GM18861 (cell line): ENCODE results near the gene SUSD1.
A peak's percentile ranks its signal among the peaks of the same experiment; 100 is the strongest.

Experiments used
- ATAC-seq: cut with Tn5 transposase; IDR thresholded peaks from one replicate; pipeline ENCODE4 v1.9.1; 2021; ENCODE audit not compliant: unreplicated experiment

The SUSD1 gene

DNA sequence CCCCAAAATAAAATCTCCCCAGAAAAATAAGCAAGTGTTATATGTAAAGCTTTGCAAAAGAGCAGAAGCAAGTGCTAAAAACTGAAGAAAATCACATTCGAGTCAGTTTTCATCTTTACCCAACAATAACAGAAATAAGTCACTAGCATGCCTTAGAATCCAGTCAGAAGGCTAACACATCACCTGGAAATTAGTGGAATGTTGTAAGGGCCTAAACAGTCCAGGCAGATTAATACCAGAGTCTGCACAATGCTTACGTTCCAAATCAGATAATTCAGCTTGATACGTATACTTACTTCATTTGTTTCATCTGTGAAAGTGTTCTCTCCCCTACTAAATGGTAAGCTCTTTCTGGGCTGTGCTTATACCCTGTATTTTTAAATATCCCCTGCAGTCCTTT is 42.7 kb downstream of the SUSD1 start:
- no peak for ATAC-seq

DNA sequence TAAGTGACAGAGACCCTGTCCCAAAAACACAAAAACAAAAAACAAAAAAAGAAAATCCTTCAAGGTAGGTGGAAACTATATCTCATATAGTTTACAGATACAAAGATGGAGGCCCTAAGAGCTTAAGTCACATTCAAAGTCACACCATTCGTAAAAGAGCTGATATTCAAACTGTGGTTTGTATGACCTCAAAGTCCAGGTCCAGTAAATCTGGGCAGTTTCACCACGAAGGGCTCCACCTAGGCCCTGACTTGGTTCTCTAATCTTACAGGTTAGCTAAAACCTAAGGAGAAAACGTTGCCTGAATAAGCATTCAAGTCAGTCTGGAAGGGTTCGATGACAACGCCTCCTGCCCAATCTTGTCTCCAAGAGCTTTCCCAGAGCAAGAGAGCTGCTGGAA is 44.1 kb downstream of the SUSD1 start:
- no peak for ATAC-seq

DNA sequence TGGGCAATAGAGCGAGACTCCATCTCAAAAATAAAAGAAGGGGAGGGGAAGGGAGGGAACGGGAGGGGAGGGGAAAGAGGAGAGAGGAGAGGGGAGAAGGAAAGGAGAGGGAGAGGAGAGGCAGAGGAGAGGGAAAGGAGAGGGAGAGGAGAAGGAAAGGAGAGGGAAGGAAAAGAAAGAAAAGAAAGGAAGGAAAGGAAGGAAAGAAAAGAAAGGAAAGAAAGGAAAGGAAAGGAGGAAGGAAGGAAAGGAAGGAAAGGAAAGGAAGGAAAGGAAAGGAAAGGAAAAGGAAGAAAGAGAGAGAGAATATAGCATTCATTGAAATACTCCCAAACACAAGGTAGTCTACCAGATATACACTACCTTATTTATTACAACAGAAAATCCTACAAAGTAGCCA is 44.8 kb downstream of the SUSD1 start:
- no peak for ATAC-seq

DNA sequence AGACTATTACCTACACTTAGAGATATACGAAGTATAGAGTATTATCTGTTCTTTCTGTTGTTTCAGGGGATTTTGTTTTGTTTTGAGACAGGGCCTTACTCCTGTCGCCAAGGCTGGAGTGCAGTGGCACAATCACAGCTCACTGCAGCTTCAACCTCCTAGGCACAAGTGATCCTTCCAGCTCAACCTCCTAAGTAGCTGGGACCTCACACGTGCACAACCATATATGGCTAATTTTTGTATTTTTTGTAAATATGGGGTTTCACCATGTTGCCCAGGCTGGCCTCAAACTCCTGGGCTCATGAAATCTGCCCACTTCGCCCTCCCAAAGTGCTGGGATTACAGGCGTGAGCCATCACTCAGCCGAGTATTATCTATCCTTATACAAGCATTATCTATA is 45.9 kb downstream of the SUSD1 start:
- ATAC-seq: no peak

DNA sequence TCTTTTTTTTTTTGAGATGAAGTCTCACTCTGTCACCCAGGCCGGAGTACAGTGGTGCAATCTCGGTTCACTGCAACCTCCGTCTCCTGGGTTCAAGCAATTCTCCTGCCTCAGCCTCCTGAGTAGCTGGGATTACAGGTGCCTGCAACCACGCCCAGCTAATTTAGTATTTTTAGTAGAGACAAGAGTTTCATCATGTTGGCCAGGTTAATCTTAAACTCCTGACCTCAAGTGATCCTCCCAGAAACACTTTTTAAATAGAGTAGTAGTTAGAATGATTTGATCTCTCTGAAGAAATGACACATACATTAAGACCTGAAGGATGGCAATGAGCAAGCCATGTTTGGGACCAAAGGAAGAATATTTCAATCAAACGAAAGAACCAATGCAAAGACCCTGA is 46.7 kb downstream of the SUSD1 start:
- ATAC-seq: peak; percentile 56

DNA sequence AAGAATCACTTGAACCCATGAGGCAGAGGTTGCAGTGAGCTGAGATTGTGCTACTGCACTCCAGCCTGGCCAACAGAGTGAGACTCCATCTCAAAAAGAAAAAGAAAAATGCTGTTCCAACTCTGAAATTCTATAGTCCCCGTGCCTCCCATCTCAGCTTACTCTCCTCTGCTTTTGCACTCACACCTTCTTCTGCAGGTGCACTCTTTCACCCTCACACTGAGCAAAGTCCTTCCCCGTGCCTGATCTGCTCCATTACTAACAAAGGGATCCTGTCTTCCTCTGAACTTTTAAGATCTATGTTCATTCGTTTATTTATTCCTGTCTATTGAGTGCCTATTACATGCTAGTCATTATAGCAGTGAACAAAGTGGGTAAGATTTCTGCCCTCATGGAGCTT is 47.8 kb downstream of the SUSD1 start:
- ATAC-seq: no peak

DNA sequence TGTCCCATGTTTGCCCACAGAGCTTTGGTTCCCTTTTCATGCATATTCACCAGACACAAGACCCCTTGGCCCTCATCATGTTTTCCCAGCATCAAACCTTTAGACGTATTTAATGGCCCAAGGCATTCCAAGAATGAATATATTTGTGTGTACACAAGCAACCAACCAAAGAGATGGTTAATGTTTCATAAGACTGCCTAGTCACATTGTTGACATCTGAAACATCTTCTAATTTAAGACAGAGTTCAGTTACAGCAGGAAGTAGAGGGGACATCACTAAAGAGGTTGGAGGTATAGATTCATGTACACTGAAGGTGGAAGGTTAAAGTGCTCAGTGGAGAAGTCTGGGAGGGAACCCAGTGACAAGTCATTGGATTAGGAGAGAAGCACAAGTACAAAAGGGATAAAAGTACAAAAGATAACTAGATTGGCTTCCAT is 49.1 kb downstream of the SUSD1 start:
- peak; percentile 64 for ATAC-seq

DNA sequence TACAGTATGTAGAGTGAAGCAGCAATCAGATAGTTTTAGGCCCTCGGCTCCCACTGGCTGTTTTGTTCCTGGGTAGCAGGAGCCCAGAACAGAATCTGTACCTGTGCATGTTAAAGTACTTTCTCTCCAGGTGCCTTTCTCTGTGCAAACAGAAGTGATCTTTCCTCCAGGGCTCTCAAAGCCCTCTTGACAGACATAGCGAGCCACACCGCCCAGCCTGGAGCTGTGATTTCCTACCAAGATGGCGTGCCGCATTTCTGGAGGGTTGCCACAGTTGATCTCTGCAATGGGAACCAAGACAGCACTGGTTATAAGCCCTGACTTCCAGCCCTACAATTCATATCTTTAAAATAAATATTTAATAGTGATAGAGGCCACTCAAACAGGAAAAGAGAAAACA is 50.9 kb downstream of the SUSD1 start:
- ATAC-seq: no peak

DNA sequence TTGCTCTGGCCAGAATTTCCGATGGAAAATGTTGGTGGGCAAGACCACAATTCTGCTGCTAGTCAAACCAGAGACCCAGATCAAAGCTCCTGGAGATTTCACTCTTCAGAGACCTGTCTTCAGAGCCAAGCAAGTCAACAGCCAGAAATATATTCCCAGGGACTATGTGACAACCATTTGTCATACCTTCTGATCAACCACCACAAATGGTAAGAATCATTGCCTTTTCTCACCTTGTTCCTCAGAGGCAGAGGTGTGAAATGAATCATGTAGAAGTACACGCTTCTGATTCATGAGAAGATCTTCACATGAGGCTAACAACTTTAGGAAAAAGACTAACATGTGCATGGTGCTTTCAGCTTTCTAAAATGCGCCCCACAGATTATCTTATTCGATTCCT is 53.5 kb downstream of the SUSD1 start:
- no peak for ATAC-seq

DNA sequence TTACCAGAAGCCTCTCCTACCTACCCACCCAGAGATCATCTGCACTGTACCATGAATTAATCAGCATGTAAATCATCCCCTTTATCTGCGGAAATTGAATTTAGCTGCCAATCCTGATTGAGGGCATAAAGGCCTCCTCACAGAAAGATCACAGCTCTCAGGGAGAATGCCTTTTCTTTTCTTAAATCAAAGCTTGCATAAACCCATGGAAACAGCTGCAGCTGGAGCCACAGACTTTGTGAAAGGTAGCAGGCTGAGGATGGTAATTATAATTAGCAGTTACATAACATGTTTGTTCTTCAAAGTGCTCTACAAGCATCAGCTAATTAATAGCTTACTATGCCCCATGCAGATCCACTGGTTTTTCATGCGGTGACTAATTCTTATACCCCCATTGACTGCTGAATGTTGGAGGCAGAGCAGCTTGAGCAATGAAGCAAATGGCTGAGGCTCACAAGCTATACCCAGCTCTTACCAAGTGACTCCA is 54.6 kb downstream of the SUSD1 start:
- no peak for ATAC-seq

DNA sequence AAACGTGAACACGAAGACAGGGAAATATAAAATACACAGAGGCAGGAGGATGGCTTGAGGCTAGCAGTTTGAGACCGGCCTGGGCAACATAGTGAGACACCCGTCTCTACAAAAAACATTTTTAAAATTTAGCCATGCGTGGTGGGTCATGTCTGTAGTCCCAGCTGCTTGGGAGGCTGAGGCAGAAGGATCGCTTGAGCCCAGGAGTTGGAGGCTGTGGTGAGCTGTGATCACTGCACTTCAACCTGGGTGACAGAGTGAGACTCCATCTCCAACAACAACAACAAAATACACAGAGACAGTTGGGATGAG is 55.1 kb downstream of the SUSD1 start:
- ATAC-seq: no peak

DNA sequence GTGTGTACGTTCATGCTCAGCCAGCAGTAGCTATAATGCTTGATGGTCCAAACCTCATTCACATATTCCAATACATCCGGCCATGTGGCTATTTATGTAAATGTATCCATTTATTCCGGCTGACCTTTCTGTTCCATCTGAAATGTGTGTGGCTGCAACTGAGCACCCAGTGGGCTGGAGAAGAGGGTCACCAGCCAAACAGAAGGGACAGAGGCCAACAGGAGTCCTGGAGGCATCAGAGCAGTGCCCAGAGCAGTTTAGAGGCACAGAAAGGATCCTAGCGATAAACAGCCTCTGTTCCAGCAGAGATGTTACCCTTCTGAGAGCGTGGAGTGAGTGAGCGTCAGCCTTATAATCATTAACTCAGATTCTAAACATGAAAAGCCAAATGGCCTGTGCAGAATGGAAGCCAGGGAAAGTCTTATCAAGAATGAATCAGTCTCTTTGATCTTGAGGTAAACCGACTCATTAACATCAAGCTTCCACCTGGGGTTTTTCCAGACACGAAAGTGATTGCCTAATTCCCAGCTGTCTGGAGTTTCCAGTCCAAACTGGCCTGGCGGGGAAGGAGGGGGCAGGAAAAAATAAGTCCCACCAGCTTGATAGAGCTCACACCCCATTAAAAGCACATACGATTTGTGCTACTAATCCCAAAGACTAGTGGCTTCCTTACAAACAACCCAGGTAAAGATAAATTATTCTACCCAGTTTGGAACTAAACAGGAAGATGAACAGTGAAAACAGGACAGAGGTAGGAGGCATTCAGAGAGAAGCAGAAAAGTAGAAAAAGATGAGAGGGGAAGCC is 55.7 kb downstream of the SUSD1 start:
- no peak for ATAC-seq

DNA sequence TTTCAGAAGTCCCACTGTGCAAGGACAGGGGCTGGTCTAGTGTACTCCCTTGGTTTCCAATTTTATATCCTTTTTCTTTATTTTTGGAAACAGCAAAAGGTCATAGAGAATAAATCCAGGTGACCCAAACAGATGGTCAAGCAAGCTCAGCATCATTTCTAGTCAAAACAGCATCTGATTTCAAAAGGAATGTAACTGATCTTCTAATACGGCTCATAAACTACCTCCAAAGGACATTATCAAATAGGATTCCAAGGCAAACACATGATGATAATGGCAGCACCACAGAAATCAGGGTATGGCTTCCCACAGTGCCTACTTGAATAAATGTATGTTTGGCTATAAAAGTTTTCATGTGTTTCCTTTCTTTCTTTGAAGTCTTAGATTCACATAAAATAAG is 57.1 kb downstream of the SUSD1 start:
- ATAC-seq: no peak

DNA sequence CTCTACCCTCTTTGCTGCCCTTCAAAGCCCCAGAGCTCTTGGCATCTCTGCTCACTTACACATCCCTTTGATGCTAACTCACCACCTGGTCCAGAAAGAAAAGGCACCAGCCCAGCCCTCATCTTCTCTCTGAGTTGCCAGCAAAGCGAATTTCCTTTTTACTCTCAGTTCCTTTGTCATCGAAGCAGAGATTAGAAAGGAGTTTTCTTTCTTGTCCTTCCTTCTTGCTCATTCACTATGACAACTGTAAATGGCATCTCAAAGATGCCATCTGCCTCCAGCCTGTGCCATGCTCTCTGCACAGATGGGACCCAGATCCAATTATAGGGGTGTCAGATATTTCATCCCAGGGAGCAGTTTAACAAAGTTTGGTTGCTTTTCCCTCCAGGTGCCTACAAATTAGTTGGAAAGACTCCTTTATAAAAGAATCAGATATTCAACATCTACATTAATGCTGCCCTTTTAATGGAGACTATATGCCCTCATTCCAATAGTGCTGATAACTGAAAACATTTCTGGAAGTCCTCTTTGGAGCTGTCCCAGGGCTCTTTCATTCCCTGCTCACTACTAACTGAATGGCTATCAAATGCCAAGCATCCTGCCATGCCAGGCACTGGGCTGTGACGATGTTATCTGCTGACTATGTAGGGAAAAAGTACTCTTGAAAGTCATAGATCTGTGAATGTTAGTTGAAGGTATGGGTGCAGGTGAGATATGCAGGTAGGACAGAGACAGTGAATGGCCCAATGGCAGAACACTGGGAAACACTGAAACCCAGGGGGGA is 58.9 kb downstream of the SUSD1 start:
- no peak for ATAC-seq

DNA sequence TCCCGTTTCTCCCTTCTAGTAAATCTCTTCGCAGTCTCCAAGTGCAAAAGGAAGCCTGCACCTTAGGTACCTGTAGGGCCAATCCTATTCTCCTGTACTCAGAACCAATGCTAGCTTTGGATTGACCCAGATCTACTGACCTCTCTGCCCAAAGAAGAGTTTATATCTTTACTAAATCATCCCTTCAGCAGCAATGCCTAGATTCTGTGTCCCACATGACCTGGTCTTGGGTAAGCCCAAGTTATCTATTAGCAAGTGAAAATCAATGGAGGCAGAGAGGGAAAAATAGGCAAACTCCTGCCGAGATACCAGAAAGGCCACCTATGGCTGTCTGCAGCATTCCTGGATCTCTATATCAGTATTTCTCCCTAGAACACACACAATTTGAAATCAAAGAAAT is 60.0 kb downstream of the SUSD1 start:
- ATAC-seq: no peak

DNA sequence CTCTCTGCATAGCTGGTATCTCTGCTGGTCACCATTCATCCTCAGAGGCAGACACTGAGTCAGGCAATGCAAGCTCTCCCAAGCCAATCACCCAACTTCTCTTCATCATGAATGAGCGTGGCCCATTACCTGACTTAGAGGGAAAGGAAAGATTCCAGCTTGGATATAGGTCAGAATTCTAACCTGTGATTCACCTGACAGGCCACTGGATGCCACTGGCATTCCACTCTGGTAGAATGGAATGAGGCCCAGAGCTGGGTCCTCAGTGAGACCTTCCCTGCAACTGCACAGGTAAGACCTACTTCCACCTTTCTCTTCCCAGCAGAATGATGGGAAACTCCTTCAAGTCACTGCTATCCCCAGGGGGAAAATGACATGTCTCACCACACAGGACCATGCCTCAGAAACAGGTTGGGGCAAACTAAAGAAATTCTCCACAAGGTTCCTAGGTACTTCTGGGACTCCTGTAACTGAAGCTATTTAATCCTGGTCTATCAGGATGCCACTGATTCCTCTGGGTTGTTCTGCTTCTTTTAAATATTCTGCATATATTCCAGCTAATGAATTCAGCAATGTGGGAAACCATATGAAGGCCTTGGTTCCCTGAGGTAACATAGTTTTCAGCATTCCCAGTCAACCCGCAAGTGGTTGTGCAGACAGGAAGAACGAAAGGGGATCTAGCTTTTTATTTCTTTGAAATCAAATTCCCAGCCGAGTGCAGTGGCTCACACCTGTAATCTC is 62.0 kb downstream of the SUSD1 start:
- ATAC-seq: no peak

DNA sequence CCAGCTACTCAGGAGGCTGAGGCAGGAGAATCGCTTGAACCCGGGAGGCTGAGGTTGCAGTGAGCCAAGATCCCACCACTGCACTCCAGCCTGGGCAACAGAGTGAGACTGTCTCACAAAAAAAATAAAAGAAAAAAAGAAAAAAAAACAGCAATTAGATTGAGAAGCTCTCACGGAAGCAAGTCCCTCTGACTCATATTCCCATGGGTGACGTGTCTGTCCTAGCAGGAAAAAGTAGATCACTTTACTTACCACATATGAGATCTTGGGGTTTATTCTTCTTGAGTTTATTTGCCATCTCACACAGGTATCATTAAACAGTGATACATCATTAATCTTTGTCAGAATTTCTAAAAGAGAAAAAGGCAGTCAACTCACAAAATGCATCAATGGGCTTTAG is 62.6 kb downstream of the SUSD1 start:
- ATAC-seq: no peak

DNA sequence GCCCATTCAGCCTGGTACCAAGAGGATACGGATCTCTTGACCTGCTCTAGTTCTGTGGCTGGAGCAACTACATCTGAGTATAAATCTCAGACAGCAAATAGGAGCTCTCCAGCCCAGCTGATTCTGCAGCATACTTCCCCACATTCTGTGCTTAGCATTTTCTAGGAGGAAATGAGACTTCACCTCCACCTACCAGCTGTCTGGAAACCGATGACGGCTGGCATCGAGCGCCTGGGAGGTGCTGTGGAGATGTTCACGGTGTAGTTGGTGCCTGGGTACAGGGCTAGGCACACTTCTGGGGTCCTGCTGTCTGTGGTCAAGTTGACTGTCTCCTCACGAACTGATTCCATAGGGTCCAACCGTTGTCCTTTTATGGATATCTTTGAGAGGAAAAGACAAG is 63.6 kb downstream of the SUSD1 start:
- no peak for ATAC-seq

DNA sequence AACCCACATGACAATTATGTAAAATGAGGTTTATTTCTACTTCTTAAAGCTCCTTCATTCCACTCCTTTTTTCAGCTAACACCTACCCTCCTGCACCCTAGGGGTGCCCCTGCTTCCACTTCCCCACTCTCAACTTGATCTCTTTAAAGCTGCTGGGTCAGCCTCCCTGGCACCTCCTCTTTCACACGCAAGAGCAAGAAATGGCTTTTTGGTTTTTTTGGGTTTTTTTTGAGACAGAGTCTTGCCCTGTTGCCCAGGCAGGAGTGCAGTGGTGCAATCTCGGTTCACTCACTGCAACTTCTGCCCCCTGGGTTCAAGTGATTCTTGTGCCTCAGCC is 64.4 kb downstream of the SUSD1 start:
- no peak for ATAC-seq

DNA sequence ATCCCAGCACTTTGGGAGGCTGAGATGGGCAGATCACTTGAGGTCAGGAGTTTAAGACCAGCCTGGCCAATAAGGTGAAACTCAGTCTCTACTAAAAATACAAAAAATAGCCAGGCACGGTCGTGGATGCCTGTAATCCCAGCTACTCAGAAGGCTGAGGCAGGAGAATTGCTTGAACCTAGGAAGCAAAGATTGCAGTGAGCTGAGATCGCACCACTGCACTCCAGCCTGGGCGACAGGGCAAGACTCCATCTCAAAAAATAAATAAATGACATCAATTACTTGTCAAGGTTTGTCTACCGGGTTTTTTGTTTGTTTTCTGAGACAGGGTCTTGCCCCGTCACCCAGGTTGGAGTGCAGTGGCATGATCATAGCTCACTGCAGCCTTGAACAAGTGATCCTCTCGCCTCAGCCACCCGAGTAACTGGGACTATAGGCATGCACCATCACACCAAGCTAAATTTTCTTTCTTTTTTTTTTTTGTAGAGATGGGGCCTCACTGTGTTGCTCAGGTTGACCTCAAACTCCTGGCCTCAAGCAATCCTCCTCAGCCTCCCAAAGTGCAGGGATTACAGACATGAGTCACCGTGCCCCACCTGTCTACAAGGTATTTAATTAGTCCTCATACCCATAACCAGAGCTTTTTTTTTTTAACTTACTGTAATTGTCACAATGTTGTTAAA is 64.9 kb downstream of the SUSD1 start:
- no peak for ATAC-seq

DNA sequence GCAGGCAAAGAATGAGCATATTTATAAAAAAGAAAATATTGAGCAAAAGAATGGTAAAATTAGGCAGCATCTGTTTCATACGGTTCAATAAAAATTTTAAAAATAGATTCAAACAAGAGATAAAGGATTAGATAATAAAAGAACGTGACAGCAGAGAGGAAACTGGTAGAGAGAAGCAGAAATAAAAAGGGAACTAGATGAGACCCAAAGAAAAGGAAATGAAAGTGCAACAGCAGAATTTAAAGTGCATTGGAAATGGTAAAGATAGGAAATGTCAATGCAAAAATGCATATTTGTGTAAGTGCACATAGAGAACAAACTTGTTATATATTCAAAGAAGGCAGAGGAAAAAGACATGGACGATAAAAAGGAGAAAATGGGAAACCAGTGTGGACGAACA is 70.2 kb downstream of the SUSD1 start:
- ATAC-seq: no peak
